Measurements from ENCODE around the gene PANX1. TPM values are rescaled to one million over a fixed set of nuclear protein-coding genes. Genes with fewer than 3 reads are reported as not detected.

The PANX1 gene
- total and polyA plus RNA-seq, 2 donors (not counting 1 experiment from before 2014, with no cell fraction given), result 4.2 to 10.3 TPM

GRCh38 chr11:94145431-94145830 lies 16.8 kb downstream of the PANX1 start:
- Mint-ChIP-seq H3K27ac (no peak overlapping the region), H3K27me3 (no peaks in the 10 kb centered on the region), H3K4me3 (no peak overlapping the region), H3K4me1 (peaks cover 77% of the 10 kb centered on the region), H3K9me3 (ENCODE audit: insufficient read depth) (no peaks in the 10 kb centered on the region)
- no peak overlapping the region for H3K4me3 ChIP-seq (ENCODE audit: control extremely low read depth in 1 of 5, extremely low read depth in 1 of 5, insufficient read depth in 1 of 5, low read depth in 2 of 5, low read length in 4 of 5)
- ChIA-PET CTCF (no interaction called here), POLR2A (no interaction called here)
- H3K9me3 ChIP-seq (ENCODE audit: control extremely low read depth in 1 of 3, control insufficient read depth in 2 of 3, insufficient read depth in 1 of 3, low read length in 2 of 3), result no peaks in the 10 kb centered on the region
- intact Hi-C loops (cut with micrococcal nuclease), result no loop called here
- H3K4me1 ChIP-seq (ENCODE audit: control insufficient read depth in 2 of 2, insufficient read depth in 2 of 2, low read length in 2 of 2), result peaks cover 5 to 17% of the 10 kb centered on the region in 2 donors
- WGBS (ENCODE audit: insufficient coverage), result no CpG with 5 or more reads among the region's 2 CpGs
- no peak overlapping the region for H3K27ac ChIP-seq (ENCODE audit: low read length in 2 of 2)
- no peaks in the 10 kb centered on the region for H3K36me3 ChIP-seq (replicated peaks in 1 of 2; ENCODE audit: control extremely low read depth in 1 of 2, control insufficient read depth in 1 of 2, extremely low read depth in 1 of 2, insufficient read depth in 2 of 2, low read length in 1 of 2)
- H3K27me3 ChIP-seq (replicated peaks in 1 of 4; ENCODE audit: control extremely low read depth in 1 of 4, control insufficient read depth in 3 of 4, insufficient read depth in 4 of 4, low read length in 3 of 4), result no peaks in the 10 kb centered on the region
- TF ChIP-seq, protein P1, sequence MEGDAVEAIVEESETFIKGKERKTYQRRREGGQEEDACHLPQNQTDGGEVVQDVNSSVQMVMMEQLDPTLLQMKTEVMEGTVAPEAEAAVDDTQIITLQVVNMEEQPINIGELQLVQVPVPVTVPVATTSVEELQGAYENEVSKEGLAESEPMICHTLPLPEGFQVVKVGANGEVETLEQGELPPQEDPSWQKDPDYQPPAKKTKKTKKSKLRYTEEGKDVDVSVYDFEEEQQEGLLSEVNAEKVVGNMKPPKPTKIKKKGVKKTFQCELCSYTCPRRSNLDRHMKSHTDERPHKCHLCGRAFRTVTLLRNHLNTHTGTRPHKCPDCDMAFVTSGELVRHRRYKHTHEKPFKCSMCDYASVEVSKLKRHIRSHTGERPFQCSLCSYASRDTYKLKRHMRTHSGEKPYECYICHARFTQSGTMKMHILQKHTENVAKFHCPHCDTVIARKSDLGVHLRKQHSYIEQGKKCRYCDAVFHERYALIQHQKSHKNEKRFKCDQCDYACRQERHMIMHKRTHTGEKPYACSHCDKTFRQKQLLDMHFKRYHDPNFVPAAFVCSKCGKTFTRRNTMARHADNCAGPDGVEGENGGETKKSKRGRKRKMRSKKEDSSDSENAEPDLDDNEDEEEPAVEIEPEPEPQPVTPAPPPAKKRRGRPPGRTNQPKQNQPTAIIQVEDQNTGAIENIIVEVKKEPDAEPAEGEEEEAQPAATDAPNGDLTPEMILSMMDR (IDR thresholded peaks at IDR 0.05), result no peak
- TF ChIP-seq EZH2 (IDR thresholded peaks at IDR 0.05; ENCODE audit: borderline replicate concordance, insufficient read depth, low read depth, low read length, poor library complexity, severe bottlenecking), result no peak
- H2AFZ ChIP-seq (ENCODE audit: insufficient read depth, low read depth, low read length, poor library complexity, severe bottlenecking), result no peak overlapping the region
- peaks cover 47% of the 10 kb centered on the region for H4K20me1 ChIP-seq (ENCODE audit: control insufficient read depth, insufficient read depth, low read length, poor library complexity, severe bottlenecking)
- no peak for DNase-seq
- H3K4me2 ChIP-seq (replicated peaks; ENCODE audit: low read depth, low read length, poor library complexity, severe bottlenecking), result no peak overlapping the region
- peaks cover 86% of the 10 kb centered on the region for H3K79me2 ChIP-seq (ENCODE audit: control insufficient read depth, insufficient read depth, low read length)
- no peak overlapping the region for H3K9ac ChIP-seq (ENCODE audit: low read length)
- no peak for ATAC-seq (ENCODE audit: low read depth)

DNA sequence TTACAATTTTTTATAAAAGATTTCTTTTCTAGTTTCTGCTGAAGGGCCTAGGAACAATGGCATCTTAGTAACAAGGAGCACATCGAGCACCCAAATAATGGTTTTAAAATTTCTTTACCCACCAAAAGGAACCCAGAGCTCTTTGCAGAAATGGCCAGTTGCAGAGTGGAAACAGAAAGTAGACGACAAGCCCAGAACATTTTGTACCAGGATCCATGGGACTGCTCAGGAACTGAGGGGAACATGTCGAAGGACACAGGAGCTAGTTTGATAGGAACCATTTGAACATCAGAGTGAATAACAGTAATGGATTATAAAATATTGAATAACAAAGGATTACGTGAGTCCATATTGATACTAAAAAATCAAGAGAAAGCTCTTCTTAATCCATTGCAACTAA lies 17.3 kb downstream of the PANX1 start:
- Histone ChIP-seq H4K20me1 (ENCODE audit: control insufficient read depth, insufficient read depth, low read length, poor library complexity, severe bottlenecking) (peaks cover 48% of the 10 kb centered on the region), H3K9me3 (ENCODE audit: control extremely low read depth in 1 of 3, control insufficient read depth in 2 of 3, insufficient read depth in 1 of 3, low read length in 2 of 3) (no peaks in the 10 kb centered on the region), H3K27me3 (replicated peaks in 1 of 4; ENCODE audit: control extremely low read depth in 1 of 4, control insufficient read depth in 3 of 4, insufficient read depth in 4 of 4, low read length in 3 of 4) (no peaks in the 10 kb centered on the region), H3K4me2 (replicated peaks; ENCODE audit: low read depth, low read length, poor library complexity, severe bottlenecking) (no peak overlapping the region), H3K36me3 (replicated peaks in 1 of 2; ENCODE audit: control extremely low read depth in 1 of 2, control insufficient read depth in 1 of 2, extremely low read depth in 1 of 2, insufficient read depth in 2 of 2, low read length in 1 of 2) (no peaks in the 10 kb centered on the region), H3K4me1 (ENCODE audit: control insufficient read depth in 2 of 2, insufficient read depth in 2 of 2, low read length in 2 of 2) (peaks cover 10 to 22% of the 10 kb centered on the region in 2 donors), H2AFZ (ENCODE audit: insufficient read depth, low read depth, low read length, poor library complexity, severe bottlenecking) (no peak overlapping the region), H3K4me3 (ENCODE audit: control extremely low read depth in 1 of 5, extremely low read depth in 1 of 5, insufficient read depth in 1 of 5, low read depth in 2 of 5, low read length in 4 of 5) (no peak overlapping the region), H3K79me2 (ENCODE audit: control insufficient read depth, insufficient read depth, low read length) (peaks cover 88% of the 10 kb centered on the region), H3K9ac (ENCODE audit: low read length) (no peak overlapping the region), H3K27ac (ENCODE audit: low read length in 2 of 2) (no peak overlapping the region)
- no peaks in the 10 kb centered on the region for H3K27me3 Mint-ChIP-seq
- ATAC-seq (ENCODE audit: low read depth) (no peak), DNase-seq (no peak)
- no peak overlapping the region for H3K4me3 Mint-ChIP-seq
- POLR2A ChIA-PET, result no interaction called here
- TF ChIP-seq, protein P1 (IDR thresholded peaks at IDR 0.05), result no peak
- TF ChIP-seq EZH2 (IDR thresholded peaks at IDR 0.05; ENCODE audit: borderline replicate concordance, insufficient read depth, low read depth, low read length, poor library complexity, severe bottlenecking), result no peak
- H3K9me3 Mint-ChIP-seq (ENCODE audit: insufficient read depth), result no peaks in the 10 kb centered on the region
- CTCF ChIA-PET, result no interaction called here
- H3K27ac Mint-ChIP-seq, result no peak overlapping the region
- intact Hi-C loops (cut with micrococcal nuclease), result no loop called here
- WGBS (ENCODE audit: insufficient coverage), result 100% methylated on average over 2 of the region's 4 CpGs
- peaks cover 79% of the 10 kb centered on the region for H3K4me1 Mint-ChIP-seq

Measured in B cell (primary cell).